Skin epidermis (tissue), 12 donors: ENCODE data around the gene DNAJC28.
"Not testable (repeated sequence)": the region's sequence is repeated elsewhere in the genome, so short reads cannot be mapped to it uniquely, and the experiment has no call there.

Experiments used
- H3K27ac ChIP-seq, 21 experiments: fragments of 200-600 bp; sonication (generic) in 11 of 21; one replicate each; pipeline ENCODE4 v1.5.0; 2020; ENCODE audit warnings: mild to moderate bottlenecking in 3 of 21, inconsistent platforms in 2 of 21, moderate library complexity in 2 of 21
- H3K4me3 ChIP-seq, 7 experiments: fragments of 200-600 bp; sonication (generic) in 2 of 7; one replicate each; pipeline ENCODE4 v1.5.0; 2020; ENCODE audit warnings: inconsistent platforms in 2 of 7, mild to moderate bottlenecking in 2 of 7, moderate library complexity in 1 of 7

The DNAJC28 gene

GRCh38 chr21:33491373-33492102 is at the start of gene DNAJC28:
Gene DNAJC28, minus strand, starts transcription at chr21:33491716. Its CDS starts 2,323 bp downstream, at chr21:33489393.
- Histone ChIP-seq H3K27ac (peak within 1 kb of the TSS in 20 of 21 experiments; percentile 54 to 90 (median 80)), H3K4me3 (peak within 1 kb of the TSS; percentile 43 to 80 (median 75))

GRCh38 chr21:33541105-33541711 is 49.7 kb upstream of the DNAJC28 start:
- peak overlapping the region; percentile 59 to 86 (median 81) for H3K4me3 ChIP-seq

GRCh38 chr21:33540711-33541104 is 49.2 kb upstream of the DNAJC28 start:
- H3K4me3 ChIP-seq: peak overlapping the region in 5 of 7 experiments; percentile 59 to 86 (median 73)
- H3K27ac ChIP-seq: peak overlapping the region in 13 of 21 experiments; percentile 88 to 100 (median 99)

More at GRCh38 chr21:33541105-33541711, 49.7 kb upstream of the DNAJC28 start:
- peak overlapping the region; percentile 88 to 100 (median 99) for H3K27ac ChIP-seq

GRCh38 chr21:33539616-33540015 is 48.1 kb upstream of the DNAJC28 start:
- no peak overlapping the region for H3K27ac ChIP-seq
- no peak overlapping the region for H3K4me3 ChIP-seq

GRCh38 chr21:33537212-33537611 is 45.7 kb upstream of the DNAJC28 start:
- H3K27ac ChIP-seq: no peak overlapping the region
- H3K4me3 ChIP-seq: no peak overlapping the region

GRCh38 chr21:33531007-33531406 is 39.5 kb upstream of the DNAJC28 start:
- no peak overlapping the region for H3K27ac ChIP-seq
- no peak overlapping the region for H3K4me3 ChIP-seq

GRCh38 chr21:33522953-33523349 is 31.4 kb upstream of the DNAJC28 start:
- Histone ChIP-seq H3K27ac (no peak overlapping the region), H3K4me3 (no peak overlapping the region)

- Histone ChIP-seq H3K27ac (no peak overlapping the region), H3K4me3 (no peak overlapping the region)
Observed at GRCh38 chr21:33522297-33522952, 30.9 kb upstream of the DNAJC28 start.

GRCh38 chr21:33518899-33519298 is 27.4 kb upstream of the DNAJC28 start:
- Histone ChIP-seq H3K4me3 (no peak overlapping the region), H3K27ac (no peak overlapping the region)

- no peak overlapping the region for H3K4me3 ChIP-seq
- H3K27ac ChIP-seq: peak overlapping the region in 1 of 21 experiments; percentile 2
Observed at GRCh38 chr21:33514229-33514628, 22.7 kb upstream of the DNAJC28 start.

- no peak overlapping the region for H3K27ac ChIP-seq
Observed at GRCh38 chr21:33512481-33512880, 21.0 kb upstream of the DNAJC28 start.

GRCh38 chr21:33511639-33512038 is 20.1 kb upstream of the DNAJC28 start:
- Histone ChIP-seq H3K27ac (no peak overlapping the region), H3K4me3 (no peak overlapping the region)

More at GRCh38 chr21:33512481-33512880, 21.0 kb upstream of the DNAJC28 start:
- H3K4me3 ChIP-seq: no peak overlapping the region

GRCh38 chr21:33510826-33511225 is 19.3 kb upstream of the DNAJC28 start:
- Histone ChIP-seq H3K27ac (no peak overlapping the region), H3K4me3 (no peak overlapping the region)

GRCh38 chr21:33507003-33507402 is 15.5 kb upstream of the DNAJC28 start:
- not testable (repeated sequence) for H3K27ac ChIP-seq, H3K4me3 ChIP-seq

GRCh38 chr21:33505833-33506232 is 14.3 kb upstream of the DNAJC28 start:
- H3K4me3 ChIP-seq: no peak overlapping the region
- H3K27ac ChIP-seq: no peak overlapping the region

- H3K4me3 ChIP-seq: no peak overlapping the region
- no peak overlapping the region for H3K27ac ChIP-seq
Observed at GRCh38 chr21:33496345-33496744, 4.8 kb upstream of the DNAJC28 start.

- Histone ChIP-seq H3K4me3 (no peak overlapping the region), H3K27ac (no peak overlapping the region)
Observed at GRCh38 chr21:33495743-33496142, 4.2 kb upstream of the DNAJC28 start.

- H3K4me3 ChIP-seq: no peak overlapping the region
- H3K27ac ChIP-seq: no peak overlapping the region
Observed at GRCh38 chr21:33493756-33494155, 2.2 kb upstream of the DNAJC28 start.

- Histone ChIP-seq H3K27ac (no peak overlapping the region), H3K4me3 (no peak overlapping the region)
Observed at GRCh38 chr21:33492571-33492970, 1.1 kb upstream of the DNAJC28 start.

GRCh38 chr21:33490991-33491372 is 534 bp downstream of the DNAJC28 start:
- peak overlapping the region in 20 of 21 experiments; percentile 54 to 90 (median 80) for H3K27ac ChIP-seq
- H3K4me3 ChIP-seq: peak overlapping the region; percentile 43 to 80 (median 75)

GRCh38 chr21:33488936-33489335 is 2.6 kb downstream of the DNAJC28 start:
- Histone ChIP-seq H3K27ac (no peak overlapping the region), H3K4me3 (no peak overlapping the region)
